Spinal cord (tissue), 10 donors: ENCODE results near the gene CD58. TPM values are rescaled to one million over a fixed set of nuclear protein-coding genes. Genes with fewer than 3 reads are reported as not detected.

ENCODE experiments used
- DNase-seq, 6 donors: peaks; one replicate each; pipeline versions ENCODE4 v3.0.0 to v3.0.0-alpha.2; 2013 to 2015; ENCODE audit warnings: low spot score in 6 of 6, low read depth in 4 of 6
- H3K27ac ChIP-seq: one replicate; pipeline ENCODE4 v1.5.1; 2013; ENCODE audit warnings: low read depth, low read length, control low read depth
- H3K27me3 ChIP-seq: one replicate; pipeline ENCODE4 v1.6.1; 2013; ENCODE audit warnings: low read length; ENCODE audit not compliant: control insufficient read depth, insufficient read depth
- H3K36me3 ChIP-seq: one replicate; pipeline ENCODE4 v1.6.1; 2013; ENCODE audit warnings: low read length; ENCODE audit not compliant: control insufficient read depth, insufficient read depth
- H3K4me1 ChIP-seq: one replicate; pipeline ENCODE4 v1.6.1; 2013; ENCODE audit warnings: low read length; ENCODE audit not compliant: control insufficient read depth, insufficient read depth
- H3K4me3 ChIP-seq: one replicate; pipeline ENCODE4 v1.5.1; 2013; ENCODE audit warnings: low read depth, low read length, control low read depth
- H3K9me3 ChIP-seq: one replicate; pipeline ENCODE4 v1.6.1; 2013; ENCODE audit warnings: low read length; ENCODE audit not compliant: control insufficient read depth, insufficient read depth
- WGBS: methylation state at CpG from one replicate; pipeline ENCODE4 v1.1.5; 2013; ENCODE audit warnings: missing lambda C conversion rate; ENCODE audit not compliant: insufficient coverage; 5-methylcytosine and 5-hydroxymethylcytosine counted together
- polyA plus RNA-seq, 2 donors: library from polyadenylated mRNA; unstranded; fragments of 120-200 nt; gene quantifications; one replicate each; pipeline ENCODE4 v1.2.1, GENCODE V29; 2013; ENCODE audit not compliant: insufficient read length in 2 of 2
- total RNA-seq, 2 donors: library from RNA; depleted of rRNA in 1 of 2; stranded (reverse); fragments of 120-200 nt in 1 of 2; fragments of >200 nt in 1 of 2; gene quantifications; one replicate each; pipeline versions ENCODE4 v1.2.3 to v1.2.4, GENCODE V29; 2013 to 2014
- donor health status: healthy.

CD58 gene
- total and polyA plus RNA-seq, 4 donors = 11.2 to 26.1 (median 13.8) TPM

GRCh38 chr1:116533429-116533820, 37.4 kb downstream of the CD58 start:
- Histone ChIP-seq H3K27me3 (peaks cover 3% of the 10 kb centered on the region), H3K4me1 (peaks cover 5% of the 10 kb centered on the region), H3K4me3 (no peak overlapping the region), H3K36me3 (peaks cover 6% of the 10 kb centered on the region), H3K9me3 (no peaks in the 10 kb centered on the region), H3K27ac (no peak overlapping the region)
- no peak for DNase-seq
- WGBS = 90% methylated on average over 2 of the region's 3 CpGs

- Histone ChIP-seq H3K4me1 (peaks cover 5% of the 10 kb centered on the region), H3K27me3 (peaks cover 3% of the 10 kb centered on the region), H3K27ac (no peak overlapping the region), H3K9me3 (no peaks in the 10 kb centered on the region), H3K36me3 (peaks cover 6% of the 10 kb centered on the region), H3K4me3 (no peak overlapping the region)
- WGBS = 94% methylated on average over 18 of the region's 23 CpGs
- no peak for DNase-seq
These were observed 38.0 kb downstream of the CD58 start for GRCh38 chr1:116532671-116533428.

GRCh38 chr1:116531917-116532316, 38.9 kb downstream of the CD58 start:
- Histone ChIP-seq H3K36me3 (peaks cover 6% of the 10 kb centered on the region), H3K27me3 (peaks cover 3% of the 10 kb centered on the region), H3K4me3 (no peak overlapping the region), H3K27ac (no peak overlapping the region), H3K4me1 (peaks cover 5% of the 10 kb centered on the region), H3K9me3 (peaks cover 3% of the 10 kb centered on the region)
- 96% methylated on average over 11 of the region's 13 CpGs for WGBS
- DNase-seq = no peak

GRCh38 chr1:116529681-116530080, 41.1 kb downstream of the CD58 start:
- H3K9me3 ChIP-seq = peaks cover 5% of the 10 kb centered on the region
- no peak overlapping the region for H3K27ac ChIP-seq
- no peak overlapping the region for H3K4me3 ChIP-seq
- no CpG with 5 or more reads among the region's 3 CpGs for WGBS
- H3K36me3 ChIP-seq = peaks cover 6% of the 10 kb centered on the region
- DNase-seq = no peak
- peaks cover 5% of the 10 kb centered on the region for H3K4me1 ChIP-seq
- H3K27me3 ChIP-seq = peaks cover 3% of the 10 kb centered on the region

GRCh38 chr1:116529199-116529631, 41.6 kb downstream of the CD58 start:
- Histone ChIP-seq H3K4me3 (no peak overlapping the region), H3K36me3 (peaks cover 6% of the 10 kb centered on the region), H3K27ac (no peak overlapping the region), H3K4me1 (peaks cover 3% of the 10 kb centered on the region), H3K27me3 (peaks cover 3% of the 10 kb centered on the region), H3K9me3 (peaks cover 5% of the 10 kb centered on the region)
- no CpG with 5 or more reads among the region's 3 CpGs for WGBS
- DNase-seq = no peak

GRCh38 chr1:116528329-116529083, 42.3 kb downstream of the CD58 start:
- no CpG with 5 or more reads among the region's 1 CpG for WGBS
- peaks cover 6% of the 10 kb centered on the region for H3K36me3 ChIP-seq
- no peak overlapping the region for H3K4me3 ChIP-seq
- no peaks in the 10 kb centered on the region for H3K27me3 ChIP-seq
- no peak overlapping the region for H3K27ac ChIP-seq
- DNase-seq = no peak
- no peaks in the 10 kb centered on the region for H3K4me1 ChIP-seq
- peaks cover 5% of the 10 kb centered on the region for H3K9me3 ChIP-seq

DNA sequence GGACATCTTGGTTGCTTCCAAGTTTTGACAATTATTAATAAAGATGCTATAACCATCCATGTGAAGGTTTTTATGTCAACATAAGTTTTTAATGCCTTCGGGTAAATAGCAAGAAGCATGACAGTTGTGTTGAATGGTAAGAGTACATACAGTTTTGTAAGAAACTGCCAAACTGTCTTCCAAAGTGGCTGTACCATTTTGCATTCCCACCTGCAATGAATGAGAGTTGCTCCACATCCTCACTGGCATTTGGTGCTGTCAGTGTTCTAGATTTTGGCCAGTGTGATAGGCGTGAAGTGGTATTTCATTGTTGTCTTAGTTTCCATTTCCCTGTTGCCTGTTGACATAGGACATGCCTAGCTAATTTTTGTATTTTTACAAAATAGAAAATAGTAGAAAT, 45.4 kb downstream of the CD58 start:
- Histone ChIP-seq H3K9me3 (peaks cover 5% of the 10 kb centered on the region), H3K27ac (no peak overlapping the region), H3K36me3 (no peaks in the 10 kb centered on the region), H3K4me1 (no peaks in the 10 kb centered on the region), H3K27me3 (no peaks in the 10 kb centered on the region), H3K4me3 (no peak overlapping the region)
- DNase-seq = no peak
- 100% methylated on average over 1 of the region's 2 CpGs for WGBS

DNA sequence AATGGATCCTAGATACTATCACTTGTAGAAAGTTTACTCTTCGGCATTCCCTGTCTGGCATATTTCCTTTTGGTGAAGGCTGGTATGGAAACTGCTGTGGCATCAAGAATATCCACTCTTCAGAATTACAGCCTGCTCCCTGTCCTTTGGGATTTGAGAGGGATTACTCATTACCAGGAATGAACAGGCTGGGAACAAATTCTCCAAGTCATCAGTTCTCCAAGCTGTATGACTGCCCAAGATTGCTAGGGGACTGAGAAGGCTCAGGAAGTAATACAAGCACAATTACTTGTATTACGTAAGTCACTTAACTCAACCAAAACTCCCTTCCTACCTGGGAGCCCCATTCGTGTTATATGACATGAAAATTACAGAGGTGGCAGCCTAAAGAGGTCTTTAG, 49.6 kb downstream of the CD58 start:
- H3K9me3 ChIP-seq = no peaks in the 10 kb centered on the region
- no peak for DNase-seq
- no peak overlapping the region for H3K27ac ChIP-seq
- H3K36me3 ChIP-seq = no peaks in the 10 kb centered on the region
- H3K4me1 ChIP-seq = no peaks in the 10 kb centered on the region
- H3K27me3 ChIP-seq = no peaks in the 10 kb centered on the region
- no peak overlapping the region for H3K4me3 ChIP-seq
- WGBS = no CpG with 5 or more reads among the region's 3 CpGs

DNA sequence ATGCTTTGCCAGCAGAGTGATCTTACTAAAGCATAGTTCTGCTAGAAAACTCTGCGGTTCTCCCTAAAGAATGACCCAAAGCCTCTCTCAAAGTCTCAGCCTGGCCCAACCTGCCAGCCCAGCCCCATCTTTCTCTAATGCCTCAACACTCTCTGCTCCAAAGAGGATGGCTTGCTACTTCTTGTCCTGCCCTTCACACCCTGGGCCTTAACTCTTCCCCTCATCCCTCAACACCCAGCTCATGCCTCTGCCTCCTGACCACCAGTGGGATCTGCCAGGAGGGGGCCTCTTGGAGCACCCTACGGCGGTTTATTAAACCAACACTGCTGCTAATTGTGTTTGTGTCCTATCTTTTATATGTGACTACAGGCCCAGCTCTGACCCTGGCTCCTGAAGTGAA, 52.4 kb downstream of the CD58 start:
- H3K9me3 ChIP-seq = no peaks in the 10 kb centered on the region
- no peaks in the 10 kb centered on the region for H3K27me3 ChIP-seq
- H3K4me1 ChIP-seq = no peaks in the 10 kb centered on the region
- no peak for DNase-seq
- H3K27ac ChIP-seq = no peak overlapping the region
- H3K4me3 ChIP-seq = no peak overlapping the region
- 94% methylated on average over 1 of the region's 3 CpGs for WGBS
- H3K36me3 ChIP-seq = no peaks in the 10 kb centered on the region

DNA sequence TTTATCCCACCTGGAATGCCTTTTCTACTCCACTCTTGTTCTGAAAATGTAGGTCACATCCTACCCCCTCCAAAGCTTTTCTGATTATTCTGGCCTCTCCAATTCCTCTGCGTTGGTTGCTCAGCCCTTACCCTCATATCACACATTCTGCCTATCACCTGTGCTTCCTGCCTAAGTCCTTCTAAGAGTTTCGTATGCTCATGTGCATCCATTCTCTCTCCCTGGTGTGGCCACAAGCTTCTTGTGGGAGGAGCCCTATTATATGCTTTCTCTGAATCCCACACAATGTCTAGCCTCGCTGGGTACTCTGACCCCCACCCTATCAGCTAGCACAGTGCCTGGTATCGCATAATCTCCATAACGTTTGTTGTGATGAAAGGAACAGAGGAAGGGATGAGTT, 54.2 kb downstream of the CD58 start:
- Histone ChIP-seq H3K36me3 (no peaks in the 10 kb centered on the region), H3K4me1 (no peaks in the 10 kb centered on the region), H3K9me3 (no peaks in the 10 kb centered on the region), H3K27ac (no peak overlapping the region), H3K4me3 (no peak overlapping the region), H3K27me3 (no peaks in the 10 kb centered on the region)
- 90% methylated on average over 2 of the region's 5 CpGs for WGBS
- no peak for DNase-seq
